ENCODE results near the gene ABO. TPM values are rescaled to one million over a fixed set of nuclear protein-coding genes. Genes with fewer than 3 reads are reported as not detected.
A peak's percentile ranks its signal among the peaks of the same experiment; 100 is the strongest.

Gene ABO
- total RNA-seq, 4 donors from 2014 or later, result 2.6 to 17.9 (median 7.9) TPM

DNA sequence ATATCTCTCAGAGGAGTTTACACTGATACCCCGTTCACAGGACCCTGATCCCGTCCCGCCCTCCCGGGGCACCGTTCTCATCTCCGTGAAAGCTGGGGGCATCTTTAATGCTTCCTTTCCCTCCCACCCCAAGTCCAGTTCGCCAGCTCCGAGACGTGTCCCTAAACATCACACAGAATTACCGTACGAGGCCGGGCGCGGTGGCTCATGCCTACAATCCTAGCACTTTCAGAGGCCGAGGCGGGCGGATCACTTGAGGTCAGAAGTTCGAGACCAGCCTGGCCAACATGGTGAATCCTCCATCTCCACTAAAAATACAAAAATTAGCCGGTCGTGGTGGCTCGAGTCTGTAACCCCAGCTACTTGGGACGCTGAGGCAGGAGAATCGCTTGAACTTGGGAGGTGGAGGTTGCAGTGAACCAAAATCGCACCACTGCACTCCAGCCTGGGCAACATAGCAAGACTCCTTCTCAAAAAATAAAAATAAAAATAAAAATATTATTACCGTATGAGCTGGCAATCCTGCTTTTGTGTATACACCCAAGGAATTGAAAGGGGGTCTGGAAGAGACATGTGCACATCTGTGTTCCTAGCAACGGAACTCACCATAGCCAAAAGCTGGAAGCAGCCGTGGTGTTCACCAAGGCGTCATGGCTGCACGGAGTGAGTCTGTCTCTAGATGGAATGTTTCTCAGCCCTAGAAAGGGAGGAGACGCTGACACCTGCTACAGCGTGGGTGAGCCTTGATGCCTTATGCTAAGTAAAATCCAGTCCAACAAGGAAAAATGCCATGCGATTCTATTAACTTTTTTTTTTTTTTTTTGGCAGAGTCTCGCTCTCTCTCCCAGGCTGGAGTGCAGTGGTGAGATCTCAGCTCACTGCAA lies 1.2 kb upstream of the ABO start:
- peaks cover 59% of the 10 kb centered on the region for H3K27me3 ChIP-seq

GRCh38 chr9:133274236-133275104 lies 531 bp downstream of the ABO start:
- WGBS, result 40% methylated on average over 25 of the region's 60 CpGs
- H3K27ac ChIP-seq, result peak overlapping the region; percentile 53
- TF ChIP-seq POLR2AphosphoS5 (IDR thresholded peaks at IDR 0.05) (no peak), POLR2A (IDR thresholded peaks at IDR 0.05) (no peak), CTCF (IDR thresholded peaks at IDR 0.05) (no peak), EP300 (IDR thresholded peaks at IDR 0.05) (no peak)

More for the DNA sequence above, 1.2 kb upstream of the ABO start:
- Histone ChIP-seq H3K27ac (no peak overlapping the region), H3K36me3 (no peaks in the 10 kb centered on the region), H3K9me3 (no peaks in the 10 kb centered on the region), H3K4me1 (peaks cover 16% of the 10 kb centered on the region), H3K4me3 (peak overlapping the region; percentile 54)
- TF ChIP-seq POLR2AphosphoS5 (IDR thresholded peaks at IDR 0.05) (no peak), EP300 (IDR thresholded peaks at IDR 0.05) (no peak), POLR2A (IDR thresholded peaks at IDR 0.05) (no peak), CTCF (IDR thresholded peaks at IDR 0.05) (no peak)
- DNase-seq (ENCODE audit: low spot score in 2 of 2), result peak in 1 of 2 donors; percentile 53
- WGBS, result 49% methylated on average over 29 of the region's 33 CpGs

DNA sequence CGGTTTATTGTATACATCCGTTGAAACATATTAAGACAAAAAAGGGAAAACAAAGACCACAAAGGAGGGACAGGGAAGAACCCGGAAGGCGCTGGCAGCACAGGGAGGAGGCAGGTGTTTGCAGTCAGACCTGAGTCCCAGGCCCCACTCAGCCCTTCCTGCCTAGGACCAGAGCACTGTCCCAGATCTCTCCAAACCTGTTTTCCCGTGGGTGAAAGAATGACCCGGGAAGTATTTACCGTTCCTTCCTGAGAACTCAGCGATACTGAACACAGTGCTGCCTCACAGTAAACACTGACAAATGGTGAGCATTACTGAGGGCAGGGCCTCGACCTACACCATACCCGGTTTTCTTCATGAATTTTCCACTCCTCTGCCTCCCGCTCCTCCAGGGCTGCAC lies 1.2 kb downstream of the ABO start:
- 80% methylated on average over 11 of the region's 11 CpGs for WGBS
- no peak overlapping the region for H3K4me3 ChIP-seq
- no peak overlapping the region for H3K27ac ChIP-seq
- no peak for DNase-seq (ENCODE audit: low spot score in 2 of 2)
- no peak for TF ChIP-seq POLR2A (IDR thresholded peaks at IDR 0.05)
- no peak for TF ChIP-seq EP300 (IDR thresholded peaks at IDR 0.05)
- no peak for TF ChIP-seq POLR2AphosphoS5 (IDR thresholded peaks at IDR 0.05)
- TF ChIP-seq CTCF (IDR thresholded peaks at IDR 0.05), result no peak
- H3K9me3 ChIP-seq, result no peaks in the 10 kb centered on the region
- H3K27me3 ChIP-seq, result peaks cover 53% of the 10 kb centered on the region
- H3K4me1 ChIP-seq, result peaks cover 16% of the 10 kb centered on the region
- no peaks in the 10 kb centered on the region for H3K36me3 ChIP-seq

More at GRCh38 chr9:133274236-133275104, 531 bp downstream of the ABO start:
- H3K4me1 ChIP-seq, result peaks cover 16% of the 10 kb centered on the region
- no peaks in the 10 kb centered on the region for H3K36me3 ChIP-seq
- peak overlapping the region; percentile 54 for H3K4me3 ChIP-seq
- DNase-seq (ENCODE audit: low spot score in 2 of 2), result peak in 1 of 2 donors; percentile 61
- H3K27me3 ChIP-seq, result peaks cover 53% of the 10 kb centered on the region
- no peaks in the 10 kb centered on the region for H3K9me3 ChIP-seq

GRCh38 chr9:133273098-133273497 lies 1.9 kb downstream of the ABO start:
- WGBS, result 70% methylated on average over 7 of the region's 7 CpGs
- no peak overlapping the region for H3K27ac ChIP-seq
- DNase-seq (ENCODE audit: low spot score in 2 of 2), result peak in 1 of 2 donors; percentile 50
- TF ChIP-seq EP300 (IDR thresholded peaks at IDR 0.05) (no peak), CTCF (IDR thresholded peaks at IDR 0.05) (no peak)
- no peaks in the 10 kb centered on the region for H3K36me3 ChIP-seq
- no peaks in the 10 kb centered on the region for H3K9me3 ChIP-seq
- peaks cover 50% of the 10 kb centered on the region for H3K27me3 ChIP-seq
- no peak overlapping the region for H3K4me3 ChIP-seq
- peaks cover 16% of the 10 kb centered on the region for H3K4me1 ChIP-seq

Measured in suprapubic skin (tissue), 4 donors.